ENCODE results near the gene TRIM37. TPM values are rescaled to one million over a fixed set of nuclear protein-coding genes. Genes with fewer than 3 reads are reported as not detected.

The TRIM37 gene
- total and polyA plus RNA-seq, 10 donors: 6.2 to 28.1 (median 16.9) TPM

- 79 to 92% (median 88%) methylated on average over 7 of the region's 7 CpGs for WGBS, 5 donors
- DNase-seq: no peak
Observed at GRCh38 chr17:59108400-59109102, 1.9 kb upstream of the TRIM37 start.

GRCh38 chr17:59107306-59107670, 608 bp upstream of the TRIM37 start:
- Histone ChIP-seq H3K4me1 (peaks cover 15 to 60% (median 26%) of the 10 kb centered on the region in 6 donors), H3K36me3 (peaks cover 0 to 32% (median 6%) of the 10 kb centered on the region in 6 donors), H3K27ac (peak overlapping the region; percentile 85 to 96 (median 92)), H3K27me3 (replicated peaks in 1 of 7) (no peaks in the 10 kb centered on the region), H3K4me3 (peak overlapping the region; percentile 76 to 99 (median 90)), H3K9me3 (no peaks in the 10 kb centered on the region)
- intact Hi-C loops (cut with DNase I; ENCODE audit: low total_unique reads): no loop called here
- no peak for TF ChIP-seq POLR2AphosphoS5 (IDR thresholded peaks at IDR 0.05)
- no peak for TF ChIP-seq POLR2A (IDR thresholded peaks at IDR 0.05)
- TF ChIP-seq CTCF (IDR thresholded peaks at IDR 0.05 in 8 of 11, conservative IDR thresholded peaks at IDR 0.05 in 3 of 11): no peak
- 0 to 3% (median 2%) methylated on average over 10 of the region's 10 CpGs for WGBS, 5 donors
- DNase-seq: no peak

More at GRCh38 chr17:59108400-59109102, 1.9 kb upstream of the TRIM37 start:
- no peak overlapping the region for H3K4me3 ChIP-seq
- H3K27me3 ChIP-seq (replicated peaks in 1 of 7): no peaks in the 10 kb centered on the region
- peaks cover 0 to 31% (median 2%) of the 10 kb centered on the region in 6 donors for H3K36me3 ChIP-seq
- intact Hi-C loops (cut with DNase I; ENCODE audit: low total_unique reads): no loop called here
- H3K27ac ChIP-seq: no peak overlapping the region
- H3K4me1 ChIP-seq: peaks cover 15 to 50% (median 26%) of the 10 kb centered on the region in 6 donors
- no peaks in the 10 kb centered on the region for H3K9me3 ChIP-seq
- no peak for TF ChIP-seq POLR2A (IDR thresholded peaks at IDR 0.05)
- no peak for TF ChIP-seq CTCF (IDR thresholded peaks at IDR 0.05 in 8 of 11, conservative IDR thresholded peaks at IDR 0.05 in 3 of 11)
- no peak for TF ChIP-seq POLR2AphosphoS5 (IDR thresholded peaks at IDR 0.05)

GRCh38 chr17:59105852-59106462, 723 bp downstream of the TRIM37 start:
- Histone ChIP-seq H3K27me3 (replicated peaks in 1 of 7) (no peaks in the 10 kb centered on the region), H3K4me3 (peak overlapping the region; percentile 76 to 99 (median 90)), H3K36me3 (peaks cover 0 to 28% (median 3%) of the 10 kb centered on the region in 6 donors), H3K27ac (peak overlapping the region; percentile 85 to 96 (median 92)), H3K4me1 (peaks cover 15 to 59% (median 28%) of the 10 kb centered on the region in 6 donors), H3K9me3 (no peaks in the 10 kb centered on the region)
- DNase-seq: peak; percentile 92
- 0 to 3% (median 0%) methylated on average over 13 to 18 of the region's 18 CpGs for WGBS, 5 donors
- TF ChIP-seq POLR2A (IDR thresholded peaks at IDR 0.05): no peak
- TF ChIP-seq POLR2AphosphoS5 (IDR thresholded peaks at IDR 0.05): no peak
- TF ChIP-seq CTCF (IDR thresholded peaks at IDR 0.05 in 8 of 11, conservative IDR thresholded peaks at IDR 0.05 in 3 of 11): no peak
- intact Hi-C loops (cut with DNase I; ENCODE audit: low total_unique reads): no loop called here

GRCh38 chr17:59101178-59101577, 5.5 kb downstream of the TRIM37 start:
- intact Hi-C loops (cut with DNase I; ENCODE audit: low total_unique reads): no loop called here
- DNase-seq: no peak
- no peak overlapping the region for H3K27ac ChIP-seq
- H3K36me3 ChIP-seq: peaks cover 0 to 52% (median 7%) of the 10 kb centered on the region in 6 donors
- H3K27me3 ChIP-seq (replicated peaks in 1 of 7): no peaks in the 10 kb centered on the region
- 87 to 100% (median 94%) methylated on average over 1 of the region's 1 CpG for WGBS, 5 donors
- TF ChIP-seq CTCF (IDR thresholded peaks at IDR 0.05 in 8 of 11, conservative IDR thresholded peaks at IDR 0.05 in 3 of 11): no peak
- no peak for TF ChIP-seq POLR2A (IDR thresholded peaks at IDR 0.05)
- TF ChIP-seq POLR2AphosphoS5 (IDR thresholded peaks at IDR 0.05): no peak
- H3K4me1 ChIP-seq: peaks cover 8 to 35% (median 19%) of the 10 kb centered on the region in 6 donors
- H3K4me3 ChIP-seq: no peak overlapping the region
- peaks cover 0 to 6% (median 0%) of the 10 kb centered on the region in 8 donors for H3K9me3 ChIP-seq

Data from spleen (tissue), 11 donors.